GM12878 (cell line): ENCODE measurements around the gene IER5L.

Source experiments
- CBFB ChIP-seq: IDR thresholded peaks from 2 replicates; pipeline ENCODE4 v1.6.1; 2016; ENCODE audit warnings: antibody characterized with exemption, low read depth
- FOS ChIP-seq: IDR thresholded peaks from 3 replicates; pipeline ENCODE4 v1.6.1; 2011; ENCODE audit warnings: borderline replicate concordance; ENCODE audit not compliant: insufficient read length; ENCODE audit errors: extremely low read depth
- HDGF ChIP-seq: fragments of 450-650 bp; IDR thresholded peaks from 2 replicates; pipeline ENCODE4 v1.6.1; 2016; ENCODE audit warnings: antibody characterized with exemption
- KLF5 ChIP-seq: fragments of 450-650 bp; IDR thresholded peaks from 2 replicates; pipeline ENCODE4 v1.6.1; 2014; ENCODE audit warnings: mild to moderate bottlenecking; ENCODE audit not compliant: partially characterized antibody
- MEF2A ChIP-seq: IDR thresholded peaks from 2 replicates; pipeline ENCODE4 v1.6.1; 2011; ENCODE audit warnings: low read depth, mild to moderate bottlenecking, low read length, moderate library complexity; ENCODE audit not compliant: insufficient read depth
- NRF1 ChIP-seq: conservative IDR thresholded peaks from 2 replicates; pipeline ENCODE4 v1.6.1; 2011; ENCODE audit warnings: mild to moderate bottlenecking, low read depth, low read length, improper control_type of control experiment
- RAD51 ChIP-seq: fragments of 450-650 bp; IDR thresholded peaks from 2 replicates; pipeline ENCODE4 v1.6.1; 2016; ENCODE audit warnings: moderate library complexity, mild to moderate bottlenecking, inconsistent platforms
- SIX5 ChIP-seq: IDR thresholded peaks from 2 replicates; pipeline ENCODE4 v1.6.1; 2011; ENCODE audit warnings: mild to moderate bottlenecking, low read depth, low read length, moderate library complexity; ENCODE audit not compliant: severe bottlenecking
- SMC3 ChIP-seq: IDR thresholded peaks from 2 replicates; pipeline ENCODE4 v1.6.1; 2011; ENCODE audit warnings: low read length, improper control_type of control experiment, borderline replicate concordance
- ZNF24 ChIP-seq: fragments of 450-650 bp; IDR thresholded peaks from 2 replicates; pipeline ENCODE4 v1.6.1; 2017; ENCODE audit warnings: antibody characterized with exemption, mild to moderate bottlenecking
- TF ChIP-seq, protein P1 (sequence below): fragments of 450-650 bp; IDR thresholded peaks from 2 replicates; pipeline ENCODE4 v1.6.1; 2017; ENCODE audit warnings: mild to moderate bottlenecking
- TF ChIP-seq, protein P2 (sequence below), 3 experiments: IDR thresholded peaks in 2 of 3; conservative IDR thresholded peaks in 1 of 3; 2 replicates each; pipeline ENCODE4 v1.5.1; 2011; ENCODE audit warnings: low read depth in 3 of 3, low read length in 3 of 3, mild to moderate bottlenecking in 3 of 3, control low read depth in 2 of 3, moderate library complexity in 2 of 3, inconsistent platforms in 1 of 3, mixed read lengths in 1 of 3; ENCODE audit not compliant: control insufficient read depth in 2 of 3, insufficient read depth in 1 of 3; ENCODE audit errors: extremely low read depth in 1 of 3
- TF ChIP-seq, protein P3 (sequence below): IDR thresholded peaks from 2 replicates; pipeline ENCODE4 v1.6.1; 2012; ENCODE audit warnings: mild to moderate bottlenecking, low read depth, low read length

DNA sequence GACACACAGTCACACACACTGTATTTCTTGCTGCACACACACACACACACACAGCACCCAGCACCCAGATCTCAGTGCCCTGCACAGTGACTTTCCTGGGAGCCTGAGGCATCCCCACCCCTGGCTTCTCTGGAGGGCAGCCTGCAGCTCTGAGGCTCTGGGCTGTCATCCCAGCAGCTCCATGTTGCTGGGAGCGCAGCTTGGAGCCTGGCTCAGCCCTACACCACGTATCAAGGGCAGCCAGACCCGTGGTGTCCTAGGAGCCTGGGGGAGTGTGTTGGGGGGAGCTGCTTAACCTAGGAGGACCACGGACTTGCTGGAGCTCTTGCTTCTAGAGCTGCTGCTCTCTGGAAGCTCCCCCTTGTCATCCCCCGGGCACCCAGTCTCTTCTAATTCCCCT lies 5.2 kb downstream of the IER5L start:
- TF ChIP-seq, protein P1, sequence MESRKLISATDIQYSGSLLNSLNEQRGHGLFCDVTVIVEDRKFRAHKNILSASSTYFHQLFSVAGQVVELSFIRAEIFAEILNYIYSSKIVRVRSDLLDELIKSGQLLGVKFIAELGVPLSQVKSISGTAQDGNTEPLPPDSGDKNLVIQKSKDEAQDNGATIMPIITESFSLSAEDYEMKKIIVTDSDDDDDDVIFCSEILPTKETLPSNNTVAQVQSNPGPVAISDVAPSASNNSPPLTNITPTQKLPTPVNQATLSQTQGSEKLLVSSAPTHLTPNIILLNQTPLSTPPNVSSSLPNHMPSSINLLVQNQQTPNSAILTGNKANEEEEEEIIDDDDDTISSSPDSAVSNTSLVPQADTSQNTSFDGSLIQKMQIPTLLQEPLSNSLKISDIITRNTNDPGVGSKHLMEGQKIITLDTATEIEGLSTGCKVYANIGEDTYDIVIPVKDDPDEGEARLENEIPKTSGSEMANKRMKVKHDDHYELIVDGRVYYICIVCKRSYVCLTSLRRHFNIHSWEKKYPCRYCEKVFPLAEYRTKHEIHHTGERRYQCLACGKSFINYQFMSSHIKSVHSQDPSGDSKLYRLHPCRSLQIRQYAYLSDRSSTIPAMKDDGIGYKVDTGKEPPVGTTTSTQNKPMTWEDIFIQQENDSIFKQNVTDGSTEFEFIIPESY = no peak
- TF ChIP-seq NRF1 = no peak
- TF ChIP-seq, protein P2, sequence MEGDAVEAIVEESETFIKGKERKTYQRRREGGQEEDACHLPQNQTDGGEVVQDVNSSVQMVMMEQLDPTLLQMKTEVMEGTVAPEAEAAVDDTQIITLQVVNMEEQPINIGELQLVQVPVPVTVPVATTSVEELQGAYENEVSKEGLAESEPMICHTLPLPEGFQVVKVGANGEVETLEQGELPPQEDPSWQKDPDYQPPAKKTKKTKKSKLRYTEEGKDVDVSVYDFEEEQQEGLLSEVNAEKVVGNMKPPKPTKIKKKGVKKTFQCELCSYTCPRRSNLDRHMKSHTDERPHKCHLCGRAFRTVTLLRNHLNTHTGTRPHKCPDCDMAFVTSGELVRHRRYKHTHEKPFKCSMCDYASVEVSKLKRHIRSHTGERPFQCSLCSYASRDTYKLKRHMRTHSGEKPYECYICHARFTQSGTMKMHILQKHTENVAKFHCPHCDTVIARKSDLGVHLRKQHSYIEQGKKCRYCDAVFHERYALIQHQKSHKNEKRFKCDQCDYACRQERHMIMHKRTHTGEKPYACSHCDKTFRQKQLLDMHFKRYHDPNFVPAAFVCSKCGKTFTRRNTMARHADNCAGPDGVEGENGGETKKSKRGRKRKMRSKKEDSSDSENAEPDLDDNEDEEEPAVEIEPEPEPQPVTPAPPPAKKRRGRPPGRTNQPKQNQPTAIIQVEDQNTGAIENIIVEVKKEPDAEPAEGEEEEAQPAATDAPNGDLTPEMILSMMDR (IDR thresholded peaks at IDR 0.05 in 2 of 3, conservative IDR thresholded peaks at IDR 0.05 in 1 of 3; ENCODE audit: control insufficient read depth in 2 of 3, extremely low read depth in 1 of 3, insufficient read depth in 1 of 3, low read depth in 3 of 3, low read length in 3 of 3) = no peak
- TF ChIP-seq, protein P3, sequence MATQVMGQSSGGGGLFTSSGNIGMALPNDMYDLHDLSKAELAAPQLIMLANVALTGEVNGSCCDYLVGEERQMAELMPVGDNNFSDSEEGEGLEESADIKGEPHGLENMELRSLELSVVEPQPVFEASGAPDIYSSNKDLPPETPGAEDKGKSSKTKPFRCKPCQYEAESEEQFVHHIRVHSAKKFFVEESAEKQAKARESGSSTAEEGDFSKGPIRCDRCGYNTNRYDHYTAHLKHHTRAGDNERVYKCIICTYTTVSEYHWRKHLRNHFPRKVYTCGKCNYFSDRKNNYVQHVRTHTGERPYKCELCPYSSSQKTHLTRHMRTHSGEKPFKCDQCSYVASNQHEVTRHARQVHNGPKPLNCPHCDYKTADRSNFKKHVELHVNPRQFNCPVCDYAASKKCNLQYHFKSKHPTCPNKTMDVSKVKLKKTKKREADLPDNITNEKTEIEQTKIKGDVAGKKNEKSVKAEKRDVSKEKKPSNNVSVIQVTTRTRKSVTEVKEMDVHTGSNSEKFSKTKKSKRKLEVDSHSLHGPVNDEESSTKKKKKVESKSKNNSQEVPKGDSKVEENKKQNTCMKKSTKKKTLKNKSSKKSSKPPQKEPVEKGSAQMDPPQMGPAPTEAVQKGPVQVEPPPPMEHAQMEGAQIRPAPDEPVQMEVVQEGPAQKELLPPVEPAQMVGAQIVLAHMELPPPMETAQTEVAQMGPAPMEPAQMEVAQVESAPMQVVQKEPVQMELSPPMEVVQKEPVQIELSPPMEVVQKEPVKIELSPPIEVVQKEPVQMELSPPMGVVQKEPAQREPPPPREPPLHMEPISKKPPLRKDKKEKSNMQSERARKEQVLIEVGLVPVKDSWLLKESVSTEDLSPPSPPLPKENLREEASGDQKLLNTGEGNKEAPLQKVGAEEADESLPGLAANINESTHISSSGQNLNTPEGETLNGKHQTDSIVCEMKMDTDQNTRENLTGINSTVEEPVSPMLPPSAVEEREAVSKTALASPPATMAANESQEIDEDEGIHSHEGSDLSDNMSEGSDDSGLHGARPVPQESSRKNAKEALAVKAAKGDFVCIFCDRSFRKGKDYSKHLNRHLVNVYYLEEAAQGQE = no peak
- TF ChIP-seq SMC3 = no peak
- TF ChIP-seq KLF5 = no peak
- no peak for TF ChIP-seq CBFB
- TF ChIP-seq RAD51 = no peak
- no peak for TF ChIP-seq FOS
- no peak for TF ChIP-seq MEF2A
- TF ChIP-seq ZNF24 = no peak
- TF ChIP-seq SIX5 = no peak
- TF ChIP-seq HDGF = no peak
